Right ventricle myocardium superior (tissue), 1 donor: ENCODE data around the gene ADGRG3. TPM values are rescaled to one million over a fixed set of nuclear protein-coding genes. Genes with fewer than 3 reads are reported as not detected.
"Not testable (repeated sequence)": the region's sequence is repeated elsewhere in the genome, so short reads cannot be mapped to it uniquely, and the experiment has no call there.

Experiments used
- ATAC-seq: fragments of 200-7000 bp; cut with Tn5 transposase; one replicate; pipeline ENCODE4 v1.9.1; 2020; ENCODE audit warnings: mild to moderate bottlenecking; ENCODE audit not compliant: poor library complexity
- DNase-seq: peaks from one replicate; pipeline ENCODE4 v3.0.0-alpha.2; 2020
- intact Hi-C: fragments of 100-400 bp; cut with DNase I; formaldehyde crosslinking; loops from one replicate; pipeline ENCODE4 v1.11.2; 2022
- total RNA-seq: library from RNA; stranded (reverse); fragmentation: NEBNext Ultra II Directional; extraction: Animal tissue kit (Norgen Biotek cat#: 25700); gene quantifications from one replicate; pipeline ENCODE4 v1.2.1, GENCODE V29; 2021
- donor health status: DM: no; HTN: yes; CAD: no; lungs with severe emphysema.

ADGRG3 gene
- total RNA-seq, 1 donor from 2014 or later: 0.48 TPM

DNA sequence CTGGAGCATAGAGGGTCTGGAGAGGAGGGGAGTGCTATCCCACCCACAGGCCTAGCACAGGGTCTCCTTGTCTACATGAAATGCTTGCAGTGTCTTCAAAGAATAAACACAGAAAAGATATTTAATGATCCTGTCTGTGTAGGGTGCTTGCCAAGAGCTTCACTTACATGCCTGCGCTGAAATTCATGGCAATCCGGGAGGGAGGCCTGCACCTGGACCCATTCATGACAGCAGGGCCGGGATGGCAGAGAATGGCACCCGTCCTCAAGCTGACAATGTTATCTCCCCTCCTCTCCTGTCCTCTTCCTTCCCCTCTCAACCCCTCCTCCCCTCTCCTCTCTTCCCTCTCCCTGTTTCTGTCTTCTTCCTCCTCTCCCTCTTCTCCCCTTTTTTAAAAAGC lies 2.1 kb downstream of the ADGRG3 start:
- ATAC-seq (no peak), DNase-seq (no peak)
- intact Hi-C loops: no loop called here

DNA sequence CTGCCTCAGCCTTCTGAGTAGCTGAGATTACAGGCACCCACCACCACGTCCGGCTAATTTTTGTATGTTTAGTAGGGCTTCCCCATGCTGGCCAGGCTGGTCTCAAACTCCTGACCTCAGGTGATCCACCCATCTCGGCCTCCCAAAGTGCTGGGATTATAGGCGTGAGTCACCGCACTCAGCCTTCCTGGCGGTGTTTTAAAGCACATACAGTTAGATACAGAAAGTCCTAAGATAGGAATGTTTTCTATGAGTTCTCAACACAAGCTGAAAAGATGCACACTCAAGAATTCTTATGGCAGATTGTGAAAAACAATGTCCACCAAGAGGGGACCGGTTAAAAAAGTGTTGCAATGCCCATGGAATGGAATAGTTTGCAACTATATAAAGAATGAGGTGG lies 3.3 kb downstream of the ADGRG3 start:
- intact Hi-C loops, ATAC-seq: not testable (repeated sequence)
- DNase-seq: peak; percentile 20

DNA sequence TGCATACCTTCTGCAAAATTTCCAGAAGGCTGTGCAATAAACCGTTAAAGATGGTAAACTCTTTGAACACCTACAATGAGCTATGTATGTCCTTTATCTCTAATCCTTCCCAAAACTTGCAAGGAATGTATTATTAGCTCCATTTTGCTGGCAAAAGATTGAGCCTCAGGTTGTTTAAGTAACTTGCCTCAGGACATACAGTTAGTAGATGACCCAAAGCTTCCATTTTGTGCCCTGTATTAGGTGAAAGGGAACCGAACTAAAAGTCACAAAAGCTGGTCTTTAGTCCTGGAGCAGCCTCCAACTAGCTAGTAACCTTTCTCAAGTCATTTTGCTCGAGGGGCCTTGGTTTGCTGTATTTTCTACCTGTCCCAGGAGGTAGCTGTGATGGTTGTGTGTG lies 4.3 kb downstream of the ADGRG3 start:
- DNase-seq: no peak
- intact Hi-C loops: no loop called here
- ATAC-seq: no peak

DNA sequence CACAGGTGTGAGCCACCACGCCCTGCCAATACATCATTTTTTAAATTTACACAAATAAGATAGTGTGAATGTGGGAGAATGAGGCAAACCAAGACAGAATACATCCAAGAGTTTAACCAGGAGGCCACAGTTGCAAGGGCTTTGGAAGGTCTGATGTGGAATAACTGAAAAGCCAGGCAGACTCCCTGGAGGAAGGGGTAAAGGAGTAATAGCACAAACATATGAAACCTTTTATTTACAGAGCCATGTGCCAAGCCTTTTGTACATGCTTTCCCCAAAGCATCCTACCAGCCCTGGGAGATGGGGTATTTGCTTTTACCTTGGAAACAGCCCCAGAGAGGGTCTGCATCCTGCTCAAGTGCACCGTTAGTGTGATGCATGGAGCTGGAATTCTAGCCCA lies 4.7 kb downstream of the ADGRG3 start:
- no peak for ATAC-seq
- no peak for DNase-seq
- intact Hi-C loops: no loop called here

DNA sequence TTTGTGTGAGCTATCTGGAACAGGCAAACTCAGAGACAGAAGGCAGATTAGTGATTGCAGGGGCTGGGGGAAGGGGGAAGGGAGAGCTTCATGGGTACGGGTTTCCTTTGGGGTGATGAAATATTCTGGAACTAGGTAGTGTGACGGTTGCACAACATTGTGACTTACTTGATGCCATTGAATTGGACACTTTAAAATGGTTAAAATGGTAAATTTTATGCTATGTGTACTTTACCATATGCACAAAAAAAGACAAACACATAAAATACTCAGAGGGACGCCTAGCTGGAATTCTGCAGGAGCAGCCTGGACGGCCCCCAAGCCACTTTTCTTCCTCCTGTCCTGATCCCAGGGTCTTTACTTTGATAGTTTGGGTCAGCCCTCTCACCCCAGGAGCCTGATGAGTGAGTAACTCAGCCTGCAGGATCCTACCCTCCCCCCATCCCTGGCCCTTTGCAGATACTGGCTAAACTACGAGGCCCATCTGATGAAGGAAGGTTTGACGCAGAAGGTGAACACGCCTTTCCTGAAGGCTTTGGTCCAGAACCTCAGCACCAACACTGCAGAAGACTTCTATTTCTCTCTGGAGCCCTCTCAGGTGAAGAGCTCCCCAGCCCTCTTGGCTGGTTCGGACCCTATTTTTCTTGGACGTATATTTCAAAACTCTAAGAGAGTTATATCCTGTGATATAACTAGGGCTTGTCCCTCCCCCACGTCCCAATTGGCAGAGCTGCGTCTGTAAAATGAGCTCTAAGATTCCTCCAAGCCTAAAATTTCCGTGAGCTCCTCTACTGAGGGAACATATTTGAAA lies 7.8 kb downstream of the ADGRG3 start:
- DNase-seq (no peak), ATAC-seq (no peak)

DNA sequence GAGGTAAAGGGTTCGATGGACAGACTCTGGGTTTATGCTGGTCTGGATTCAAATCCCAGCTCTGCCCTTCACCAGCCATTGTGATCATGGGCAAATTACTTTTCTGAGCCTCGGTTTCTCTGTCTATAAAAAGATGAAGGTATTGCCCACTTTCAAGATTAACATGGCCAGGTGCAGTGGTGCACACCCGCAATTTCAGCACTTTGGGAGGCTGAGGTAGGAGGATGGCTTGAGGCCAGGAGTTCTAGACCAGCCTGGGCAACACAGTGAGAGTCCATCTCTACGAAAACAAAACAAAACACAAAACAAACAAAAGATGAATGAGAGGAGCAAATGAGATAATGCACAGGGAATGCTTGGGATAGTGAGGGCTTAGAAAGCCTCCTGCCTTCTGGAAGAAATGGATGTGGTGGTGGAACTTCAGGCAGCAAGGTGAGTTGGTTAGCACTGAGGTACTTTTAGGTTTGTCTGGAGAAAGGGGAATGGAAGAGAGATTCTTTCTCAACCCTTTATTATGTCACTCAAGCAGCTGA lies 8.5 kb downstream of the ADGRG3 start:
- ATAC-seq (no peak), DNase-seq (no peak)
- intact Hi-C loops: no loop called here

More for the DNA sequence above, 7.8 kb downstream of the ADGRG3 start:
- intact Hi-C loops: no loop called here

DNA sequence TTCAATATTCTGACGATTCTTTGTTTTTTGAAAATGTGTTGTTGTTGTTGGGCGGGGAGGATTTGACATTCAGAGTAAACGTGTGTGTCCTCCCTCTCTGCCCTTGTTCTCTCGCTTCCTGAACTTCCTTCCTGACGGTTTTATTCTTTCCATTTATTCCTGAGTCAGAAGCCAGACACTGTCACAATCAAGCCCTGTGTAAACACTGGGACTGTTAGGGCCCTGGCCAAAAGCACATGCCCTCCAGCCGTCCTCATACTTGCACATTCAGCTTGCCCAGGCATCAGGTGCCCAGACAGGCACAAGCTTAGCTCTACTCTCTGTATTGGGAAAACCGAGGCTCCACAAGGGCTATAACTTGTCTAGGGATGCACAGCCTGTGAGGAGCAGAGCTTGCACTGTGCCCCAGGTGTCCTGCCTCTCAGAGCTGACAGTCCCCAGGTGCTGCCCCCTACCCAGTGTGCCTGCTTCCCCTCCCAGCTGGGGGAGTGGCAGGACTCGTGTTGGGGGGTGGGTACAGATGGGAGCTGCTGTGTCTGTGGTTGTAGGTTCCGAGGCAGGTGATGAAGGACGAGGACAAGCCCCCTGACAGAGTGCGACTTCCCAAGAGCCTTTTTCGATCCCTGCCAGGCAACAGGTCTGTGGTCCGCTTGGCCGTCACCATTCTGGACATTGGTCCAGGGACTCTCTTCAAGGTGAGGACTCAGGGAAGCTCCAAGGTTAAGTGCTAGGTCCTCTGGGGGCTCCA lies 9.7 kb downstream of the ADGRG3 start:
- ATAC-seq (peak; percentile 83), DNase-seq (no peak)
- intact Hi-C loops: no loop called here

DNA sequence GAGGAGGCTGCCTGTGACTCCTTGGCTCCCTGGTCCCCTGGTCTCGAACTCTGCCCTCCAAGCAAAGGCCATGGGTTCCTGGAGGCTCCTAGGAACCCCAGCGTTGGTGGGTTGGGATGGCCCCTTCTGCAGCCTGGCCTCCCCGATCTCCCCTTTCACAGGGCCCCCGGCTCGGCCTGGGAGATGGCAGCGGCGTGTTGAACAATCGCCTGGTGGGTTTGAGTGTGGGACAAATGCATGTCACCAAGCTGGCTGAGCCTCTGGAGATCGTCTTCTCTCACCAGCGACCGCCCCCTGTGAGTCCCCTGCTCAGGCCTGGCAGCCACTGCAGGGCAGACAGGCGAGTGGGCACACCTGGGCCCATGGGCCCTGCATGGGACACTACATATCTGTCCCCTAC lies 10.9 kb downstream of the ADGRG3 start:
- DNase-seq (no peak), ATAC-seq (no peak)
- intact Hi-C loops: no loop called here

DNA sequence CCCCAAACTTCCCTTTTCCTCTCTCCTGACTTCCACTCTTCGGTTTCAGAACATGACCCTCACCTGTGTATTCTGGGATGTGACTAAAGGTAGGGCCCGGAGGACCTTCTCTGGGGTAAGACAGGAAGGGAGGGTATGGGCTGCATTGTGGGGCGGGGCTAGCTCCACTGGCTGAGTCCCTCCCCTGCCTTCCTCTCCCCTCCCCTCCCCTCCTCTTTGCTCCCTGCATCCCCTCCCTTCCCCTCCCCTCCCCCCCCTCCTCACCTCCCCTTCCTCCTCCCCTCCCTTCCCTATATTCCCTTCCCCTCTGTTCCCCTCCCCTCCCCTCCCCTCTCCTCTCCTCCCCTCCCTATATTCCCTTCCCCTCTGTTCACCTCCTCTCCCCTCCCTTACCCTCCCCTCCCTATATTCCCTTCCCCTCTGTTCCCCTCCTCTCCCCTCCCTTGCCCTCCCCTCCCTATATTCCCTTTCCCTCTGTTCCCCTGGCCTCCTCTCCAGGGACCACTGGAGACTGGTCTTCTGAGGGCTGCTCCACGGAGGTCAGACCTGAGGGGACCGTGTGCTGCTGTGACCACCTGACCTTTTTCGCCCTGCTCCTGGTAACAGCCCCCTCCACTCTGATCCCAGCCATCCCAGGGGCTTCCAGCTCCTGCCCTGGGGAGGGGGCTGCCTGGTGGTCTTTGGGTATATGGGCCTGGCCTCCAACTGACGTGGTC lies 11.8 kb downstream of the ADGRG3 start:
- ATAC-seq (no peak), DNase-seq (no peak)
- intact Hi-C loops: no loop called here

DNA sequence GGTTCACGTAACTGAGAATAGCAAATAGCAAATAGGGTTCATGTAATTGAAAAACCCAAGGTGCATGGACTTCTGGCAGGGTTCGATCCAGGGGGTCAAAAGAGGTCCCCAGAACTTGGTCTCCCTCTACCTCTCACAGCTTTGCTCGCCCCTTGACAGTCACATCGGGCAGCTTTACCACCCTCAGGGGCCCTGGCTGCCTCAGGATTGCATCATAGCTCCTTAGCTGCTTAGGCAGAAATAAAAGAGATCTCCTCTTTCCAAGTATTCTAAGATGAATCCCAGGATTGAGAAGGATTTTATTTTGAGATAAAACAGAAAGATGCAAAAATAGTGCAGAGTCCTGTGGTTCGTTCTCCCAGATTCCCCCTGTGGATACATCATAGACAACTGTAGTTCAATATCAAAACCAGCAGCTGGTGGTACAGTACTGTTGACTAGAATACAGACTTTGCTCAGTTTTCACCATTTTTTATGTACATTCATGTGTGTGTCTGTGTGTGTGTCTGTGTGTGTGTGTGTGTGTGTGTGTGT lies 12.8 kb downstream of the ADGRG3 start:
- DNase-seq (no peak), ATAC-seq (no peak)
- intact Hi-C loops: no loop called here

DNA sequence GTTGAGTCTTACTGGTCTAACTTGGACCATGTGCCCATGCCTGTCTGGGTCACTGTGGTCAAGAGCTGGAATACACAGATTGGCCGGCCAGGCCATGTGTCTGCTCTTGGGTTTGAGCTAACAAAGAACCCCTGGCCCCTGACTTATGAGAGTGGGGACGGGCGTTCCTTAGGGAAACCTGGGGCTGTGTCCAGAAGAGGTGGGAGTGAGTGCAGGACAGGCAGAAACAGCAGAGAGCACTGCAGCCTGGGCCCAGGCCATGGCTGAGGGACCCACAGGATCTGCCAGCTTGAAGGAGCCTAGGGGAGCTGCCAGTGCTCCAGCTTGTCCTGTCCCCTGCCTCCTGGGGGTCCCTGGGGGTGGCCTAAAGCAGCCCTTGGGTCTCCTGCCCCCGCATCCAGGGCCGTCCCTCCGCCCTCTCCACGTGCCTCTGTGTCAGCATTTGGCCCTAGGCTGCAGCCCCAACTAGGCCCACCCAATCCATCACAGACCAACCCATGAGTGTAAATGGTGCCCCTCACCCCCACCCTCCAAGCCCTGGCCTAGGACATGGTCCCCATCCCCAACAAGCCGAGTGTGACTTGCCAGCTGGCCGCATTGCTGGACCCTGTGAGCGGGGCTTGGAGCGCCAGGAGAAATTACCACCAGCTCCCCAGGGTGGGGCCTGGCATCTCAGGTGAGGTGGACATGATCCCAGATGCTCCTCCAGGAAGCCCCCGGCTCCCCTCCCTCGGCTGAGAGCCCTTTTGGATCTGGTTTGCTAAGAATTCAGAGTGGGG lies 14.0 kb downstream of the ADGRG3 start:
- intact Hi-C loops: no loop called here
- no peak for DNase-seq
- no peak for ATAC-seq

DNA sequence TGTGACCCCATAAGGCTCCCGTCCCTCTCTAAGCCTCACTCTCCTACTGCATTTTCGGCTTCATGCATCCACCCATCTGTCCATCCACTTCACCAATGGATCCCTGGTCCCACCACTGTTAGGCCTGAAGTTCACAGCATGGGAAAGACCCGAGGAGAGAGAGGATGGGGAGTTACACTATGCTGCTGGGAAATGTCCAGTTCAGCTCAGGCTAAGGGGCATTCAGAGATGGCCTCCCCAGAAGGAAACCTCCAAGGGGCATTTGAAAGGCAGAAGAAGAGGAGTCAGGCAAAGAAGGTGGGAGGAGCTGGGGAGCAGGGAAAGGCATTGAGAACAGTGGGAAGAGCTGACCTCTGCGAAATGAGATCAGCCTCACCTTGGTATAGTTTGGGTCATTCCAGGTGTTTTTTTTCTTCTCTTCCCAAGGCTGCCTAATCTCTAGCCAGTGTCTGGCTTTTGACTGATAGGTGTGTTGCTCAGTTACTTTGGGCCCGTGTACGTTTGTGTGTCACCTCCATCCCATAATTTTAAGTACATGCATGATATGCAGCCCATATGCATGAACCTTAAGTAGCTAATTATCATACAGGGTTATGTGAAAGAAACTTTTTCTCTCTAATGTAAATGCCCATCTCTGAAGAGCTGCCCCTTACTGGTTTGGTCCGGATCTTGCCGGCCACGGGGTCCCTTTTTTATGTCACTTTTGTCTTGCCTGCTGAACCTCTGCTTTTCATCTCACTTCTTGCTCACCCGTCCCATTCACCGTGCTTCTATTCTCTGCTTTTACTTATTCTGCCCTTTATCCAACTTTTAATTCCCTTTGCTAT lies 14.9 kb downstream of the ADGRG3 start:
- intact Hi-C loops: no loop called here
- ATAC-seq (no peak), DNase-seq (no peak)

DNA sequence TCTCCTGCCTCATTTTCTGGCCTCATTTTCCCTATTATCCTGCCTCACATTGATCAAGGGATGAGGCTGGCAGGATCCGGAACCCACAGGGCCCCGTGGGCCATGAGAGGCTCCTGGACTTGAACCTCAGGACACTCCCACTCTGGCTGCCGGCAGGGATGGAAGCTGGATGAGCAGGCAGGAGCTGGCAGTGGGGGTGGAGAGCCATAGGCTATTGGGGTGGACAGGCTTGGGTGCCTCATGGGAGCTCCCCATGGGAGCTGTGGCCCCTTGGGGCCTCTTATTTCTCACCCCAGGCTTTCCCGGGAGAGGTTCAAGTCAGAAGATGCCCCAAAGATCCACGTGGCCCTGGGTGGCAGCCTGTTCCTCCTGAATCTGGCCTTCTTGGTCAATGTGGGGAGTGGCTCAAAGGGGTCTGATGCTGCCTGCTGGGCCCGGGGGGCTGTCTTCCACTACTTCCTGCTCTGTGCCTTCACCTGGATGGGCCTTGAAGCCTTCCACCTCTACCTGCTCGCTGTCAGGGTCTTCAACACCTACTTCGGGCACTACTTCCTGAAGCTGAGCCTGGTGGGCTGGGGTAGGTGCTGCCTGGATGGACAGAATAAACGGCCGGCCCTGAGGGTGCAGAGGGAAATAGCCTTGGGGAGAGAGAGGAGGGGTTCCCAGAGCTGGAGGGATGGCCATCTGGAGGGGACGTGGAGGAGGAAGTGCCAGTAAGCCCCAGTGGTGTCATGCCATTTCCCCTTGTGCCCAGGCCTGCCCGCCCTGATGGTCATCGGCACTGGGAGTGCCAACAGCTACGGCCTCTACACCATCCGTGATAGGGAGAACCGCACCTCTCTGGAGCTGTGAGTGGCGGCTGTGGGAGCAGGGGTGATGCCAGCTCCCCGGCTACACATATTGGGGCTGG lies 15.8 kb downstream of the ADGRG3 start:
- intact Hi-C loops: no loop called here

DNA sequence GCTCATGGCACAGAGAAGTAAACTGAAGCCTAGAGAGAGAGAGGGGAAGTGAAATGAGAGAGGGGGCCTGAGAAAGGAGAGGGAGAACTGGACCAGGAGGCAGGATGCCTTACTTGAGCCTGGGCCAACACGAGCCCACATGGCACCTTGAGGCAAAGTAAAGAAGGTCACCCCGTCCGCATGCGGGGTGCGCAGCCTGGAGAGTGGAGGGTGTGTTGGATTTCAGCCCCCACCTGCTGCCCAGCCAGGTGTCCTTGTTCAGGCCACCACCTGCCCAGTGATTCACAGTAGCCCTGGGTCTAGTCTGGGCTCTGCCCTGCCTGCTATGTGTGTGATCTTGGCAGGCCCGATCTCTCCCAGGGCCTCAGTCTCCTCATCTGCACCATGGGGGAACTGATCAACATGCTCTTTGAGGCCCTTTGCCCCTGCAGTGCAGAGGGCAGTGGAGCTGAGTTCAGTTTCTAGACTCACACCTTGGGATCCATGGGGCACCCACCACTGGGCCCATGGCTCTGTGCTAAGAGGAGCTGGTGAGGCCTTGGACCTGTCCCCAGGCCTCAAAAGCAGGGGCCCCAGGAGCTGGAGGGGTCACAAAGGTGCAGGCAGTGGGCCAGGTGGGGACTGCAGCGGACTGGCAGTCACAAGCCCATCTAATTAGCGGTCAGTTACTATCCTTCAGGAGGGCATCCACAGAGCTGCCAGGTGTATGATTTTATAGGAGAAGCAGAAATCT lies 16.7 kb downstream of the ADGRG3 start:
- intact Hi-C loops: no loop called here
- no peak for DNase-seq
- ATAC-seq: no peak

More for the DNA sequence above, 15.8 kb downstream of the ADGRG3 start:
- DNase-seq: no peak
- ATAC-seq: no peak

DNA sequence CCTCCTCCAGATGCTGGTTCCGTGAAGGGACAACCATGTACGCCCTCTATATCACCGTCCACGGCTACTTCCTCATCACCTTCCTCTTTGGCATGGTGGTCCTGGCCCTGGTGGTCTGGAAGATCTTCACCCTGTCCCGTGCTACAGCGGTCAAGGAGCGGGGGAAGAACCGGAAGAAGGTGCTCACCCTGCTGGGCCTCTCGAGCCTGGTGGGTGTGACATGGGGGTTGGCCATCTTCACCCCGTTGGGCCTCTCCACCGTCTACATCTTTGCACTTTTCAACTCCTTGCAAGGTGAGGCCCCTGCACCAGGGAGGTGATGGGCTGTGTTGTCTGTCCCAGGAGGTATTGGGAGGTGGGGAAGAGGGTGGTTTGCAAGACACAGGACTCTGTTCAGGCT lies 17.5 kb downstream of the ADGRG3 start:
- DNase-seq (no peak), ATAC-seq (no peak)
- intact Hi-C loops: no loop called here

DNA sequence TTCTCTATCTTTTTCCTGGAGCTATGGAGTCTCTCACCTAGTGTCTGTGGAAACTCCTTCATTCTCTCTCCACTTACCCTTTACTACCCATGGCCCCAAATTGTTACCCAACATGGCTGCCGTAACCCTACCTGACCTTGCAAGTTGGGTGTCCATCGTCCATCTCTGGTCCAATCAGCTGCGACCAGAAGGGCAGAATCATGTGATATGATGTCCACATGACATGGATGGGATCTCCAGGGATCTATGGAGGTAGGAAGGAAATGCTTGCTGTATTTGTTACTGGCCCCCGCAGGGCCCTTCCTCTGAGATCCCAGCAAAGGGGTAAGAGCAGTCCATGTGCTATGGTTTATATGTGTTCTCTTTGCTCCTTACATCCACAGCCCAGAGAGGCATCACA lies 18.5 kb downstream of the ADGRG3 start:
- DNase-seq (no peak), ATAC-seq (no peak)
- intact Hi-C loops: no loop called here
